K562 (cell line): Measurements from ENCODE around the gene ATP9B. TPM values are rescaled to one million over a fixed set of nuclear protein-coding genes. Genes with fewer than 3 reads are reported as not detected.

Experiments
- ATAC-seq: fragments of 200-7000 bp; cut with Tn5 transposase; 3 replicates; pipeline ENCODE4 v1.9.1; 2020; ENCODE audit warnings: moderate library complexity
- BruUV-seq: library from RNA; stranded (reverse); fragments of 400-500 nt; replicated peaks from 2 replicates; lab custom pipeline; 2021; lab: Mats Ljungman, UMichigan
- CTCF ChIA-PET: fragments of 300-600 bp; formaldehyde crosslinking; extraction: SDS; loops from one replicate; lab custom pipeline; 2021; ENCODE audit warnings: low intra/inter-chr PET ratio; lab: Yijun Ruan, JAX
- POLR2A ChIA-PET: fragments of 300-600, 350-650 bp; sonication (Branson Sonifier 250); formaldehyde crosslinking; extraction: SDS; loops from one replicate; lab custom pipeline; 2021; ENCODE audit warnings: antibody characterized with exemption, inconsistent platforms; lab: Yijun Ruan, JAX
- DNase-seq, 4 experiments: peaks; one replicate each; pipeline versions ENCODE4 v3.0.0 to v3.0.0-alpha.2; 2011 to 2018; ENCODE audit warnings: low spot score in 3 of 4, mixed read lengths in 3 of 4; ENCODE audit errors: extremely low read depth in 1 of 4
- FAIRE-seq: peaks from 2 replicates; lab custom pipeline; 2011; peaks lifted over from hg19 to GRCh38; lab: Jason Lieb, UNC
- H2AFZ ChIP-seq: 2 replicates; pipeline ENCODE4 v1.6.0; 2011; ENCODE audit warnings: low read depth, low read length, control low read depth, inconsistent platforms
- H3K27ac ChIP-seq: fragments of 200-600 bp; 3 replicates; pipeline ENCODE4 v1.8.0; 2011; ENCODE audit warnings: low read depth, mild to moderate bottlenecking, control low read depth, inconsistent platforms, low read length, moderate library complexity, mixed read lengths; ENCODE audit errors: extremely low read depth
- H3K27me3 ChIP-seq, 2 experiments: fragments of 300-600 bp in 1 of 2; 2 replicates in 1 of 2; 3 replicates in 1 of 2; pipeline versions ENCODE4 v1.6.0 to v1.8.0; 2011; ENCODE audit warnings: inconsistent platforms in 2 of 2, low read length in 2 of 2, mild to moderate bottlenecking in 1 of 2, mixed read lengths in 1 of 2, moderate library complexity in 1 of 2; ENCODE audit not compliant: control insufficient read depth in 2 of 2, insufficient read depth in 2 of 2
- H3K36me3 ChIP-seq: fragments of 300-600 bp; 3 replicates; pipeline ENCODE4 v1.8.0; 2011; ENCODE audit warnings: mild to moderate bottlenecking, low read length, inconsistent platforms; ENCODE audit not compliant: control insufficient read depth, insufficient read depth
- H3K4me1 ChIP-seq, 2 experiments: fragments of 200-600 bp in 1 of 2; replicated peaks in 1 of 2; 2 replicates in 1 of 2; 3 replicates in 1 of 2; pipeline versions ENCODE4 v1.5.1 to v1.8.0; 2011; ENCODE audit warnings: inconsistent platforms in 2 of 2, low read length in 2 of 2, mild to moderate bottlenecking in 1 of 2, mixed read lengths in 1 of 2, moderate library complexity in 1 of 2; ENCODE audit not compliant: control insufficient read depth in 2 of 2, insufficient read depth in 2 of 2
- H3K4me2 ChIP-seq: 2 replicates; pipeline ENCODE4 v1.6.1; 2011; ENCODE audit warnings: low read length, control low read depth, inconsistent platforms, mixed read lengths; ENCODE audit not compliant: insufficient read depth
- H3K4me3 ChIP-seq: fragments of 200-600 bp; sonication (generic), shearing (Covaris generic); 2 replicates; pipeline ENCODE4 v1.5.1; 2016; ENCODE audit warnings: control low read depth, inconsistent platforms
- H3K79me2 ChIP-seq: fragments of 200-600 bp; 3 replicates; pipeline ENCODE4 v1.8.0; 2011; ENCODE audit warnings: low read length, inconsistent platforms; ENCODE audit not compliant: control insufficient read depth, insufficient read depth
- H3K9ac ChIP-seq, 2 experiments: 2 replicates each; pipeline versions ENCODE4 v1.6.0 to v1.6.1; 2011; ENCODE audit warnings: low read depth in 2 of 2, low read length in 2 of 2, control low read depth in 1 of 2, inconsistent platforms in 1 of 2, mild to moderate bottlenecking in 1 of 2, mixed read lengths in 1 of 2; ENCODE audit not compliant: insufficient read depth in 1 of 2
- H3K9me1 ChIP-seq: one replicate; pipeline ENCODE4 v1.6.0; 2011; ENCODE audit warnings: inconsistent platforms, mild to moderate bottlenecking, low read length, moderate library complexity; ENCODE audit not compliant: control insufficient read depth, insufficient read depth
- H3K9me3 ChIP-seq: replicated peaks from 2 replicates; pipeline ENCODE4 v1.5.1; 2011; ENCODE audit warnings: low read depth, low read length, inconsistent platforms; ENCODE audit not compliant: control insufficient read depth, insufficient read depth
- H4K20me1 ChIP-seq: replicated peaks from 2 replicates; pipeline ENCODE4 v1.6.1; 2011; ENCODE audit warnings: low read length, inconsistent platforms, mixed read lengths; ENCODE audit not compliant: control insufficient read depth, insufficient read depth
- CBFA2T3 ChIP-seq: fragments of 450-650 bp; IDR thresholded peaks from 2 replicates; pipeline ENCODE4 v1.6.1; 2017
- CXXC5 ChIP-seq: fragments of 250-450 bp; sonication (Bioruptor Pico); IDR thresholded peaks from 2 replicates; pipeline ENCODE4 v1.8.0; 2022; ENCODE audit warnings: inconsistent platforms, mild to moderate bottlenecking, moderate library complexity
- DACH1 ChIP-seq: fragments of 450-650 bp; IDR thresholded peaks from 2 replicates; pipeline ENCODE4 v1.6.1; 2018; ENCODE audit not compliant: partially characterized antibody
- KHSRP ChIP-seq: fragments of 450-650 bp; IDR thresholded peaks from 2 replicates; pipeline ENCODE4 v1.6.1; 2017
- PCBP1 ChIP-seq: fragments of 200-400 bp; formaldehyde crosslinking; IDR thresholded peaks from 2 replicates; pipeline ENCODE4 v1.6.1; 2018; ENCODE audit warnings: mild to moderate bottlenecking, low read depth, low read length; ENCODE audit not compliant: poor library complexity, severe bottlenecking
- SPI1 ChIP-seq: IDR thresholded peaks from 2 replicates; pipeline ENCODE4 v1.6.1; 2011; ENCODE audit warnings: low read depth, low read length, control low read depth, borderline replicate concordance
- SRSF3 ChIP-seq: fragments of 200-400 bp; formaldehyde crosslinking; IDR thresholded peaks from 2 replicates; pipeline ENCODE4 v1.6.1; 2016; ENCODE audit warnings: mild to moderate bottlenecking, low read length, moderate library complexity; ENCODE audit not compliant: insufficient read depth
- TEAD1 ChIP-seq, 2 experiments: fragments of 450-650 bp in 1 of 2; sonication (generic) in 1 of 2; formaldehyde crosslinking; IDR thresholded peaks; 2 replicates each; pipeline versions ENCODE4 v1.4.0 to v1.8.0; 2020 to 2022; ENCODE audit warnings: mild to moderate bottlenecking in 2 of 2, missing genetic modification reagents in 1 of 2
- ZNF24 ChIP-seq: fragments of 450-650 bp; IDR thresholded peaks from 2 replicates; pipeline ENCODE4 v1.6.1; 2016
- ZNF324 ChIP-seq: fragments of 250-450 bp; sonication (Bioruptor Pico); IDR thresholded peaks from 2 replicates; pipeline ENCODE4 v1.4.0; 2020; ENCODE audit warnings: mild to moderate bottlenecking
- WGBS: fragments of 100-300 bp; shearing (Covaris generic); methylation state at CpG from one replicate; pipeline ENCODE4 v1.1.6; 2016; ENCODE audit warnings: low coverage, mixed read lengths; ENCODE audit not compliant: insufficient coverage; ENCODE audit errors: missing lambda C conversion rate; 5-methylcytosine and 5-hydroxymethylcytosine counted together
- in situ Hi-C: fragments of 300-500 bp; cut with MboI; formaldehyde crosslinking; loops from 4 replicates; pipeline ENCODE4 v1.15.0; 2018; ENCODE audit warnings: inconsistent platforms, mixed read lengths
- intact Hi-C: fragments of 100-400 bp; cut with micrococcal nuclease; formaldehyde crosslinking; loops from 2 replicates; pipeline ENCODE4 v1.14.2; 2022
- polyA plus RNA-seq, 8 experiments: library from polyadenylated mRNA; depleted of rRNA in 4 of 8; stranded (reverse) in 5 of 8; unstranded in 3 of 8; fragments of >200 nt; fragmentation: Nextera tagmentation in 2 of 8; fragmentation: Illumina TruSeq in 1 of 8; extraction: Ambion mirVana in 2 of 8; extraction: Trizol in 1 of 8; gene quantifications; 2 replicates each; pipeline versions ENCODE4 v1.2.1 to v1.2.3, GENCODE V29; 2011 to 2014; ENCODE audit warnings: inconsistent platforms in 1 of 8, missing spikeins in 1 of 8
- total RNA-seq, 7 experiments: library from RNA; depleted of rRNA in 6 of 7; stranded (reverse); fragments of >200 nt in 6 of 7; fragmentation: Illumina TruSeq in 2 of 7; extraction: Trizol in 2 of 7; gene quantifications; 2 replicates each; pipeline versions ENCODE4 v1.2.1 to v1.2.3, GENCODE V29; 2011 to 2021; ENCODE audit warnings: low replicate concordance in 1 of 7
- TF ChIP-seq, protein P1 (sequence below): fragments of 150-350 bp; IDR thresholded peaks from 2 replicates; pipeline ENCODE4 v1.6.1; 2014; ENCODE audit warnings: low read depth, mild to moderate bottlenecking, low read length, borderline replicate concordance

The ATP9B gene
- total and polyA plus RNA-seq, 9 of the 15 experiments (the other 6 are each of a cell fraction or from before 2014, with no cell fraction given), result 0.66 to 13.2 (median 7.9) TPM

DNA sequence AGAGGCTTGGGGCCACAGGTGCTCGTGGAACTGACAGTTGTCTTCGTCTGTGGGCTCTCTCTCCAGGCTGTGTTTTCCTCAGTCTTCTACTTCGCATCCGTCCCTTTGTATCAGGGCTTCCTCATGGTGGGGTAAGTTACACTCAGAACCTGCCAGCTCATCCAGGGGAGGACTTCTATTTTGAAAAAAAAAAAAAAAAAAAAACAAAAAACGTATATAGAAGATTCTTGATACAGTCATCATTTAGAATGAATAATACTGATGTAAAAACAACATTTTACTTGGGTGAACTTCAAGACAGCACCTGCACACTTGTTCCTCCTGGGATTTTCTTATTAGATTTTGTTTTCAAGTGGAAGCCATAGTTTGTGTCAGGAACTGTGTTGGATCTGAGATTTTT lies 278.9 kb downstream of the ATP9B start:
- Histone ChIP-seq H3K27me3 (no peaks in the 10 kb centered on the region), H2AFZ (no peak overlapping the region), H3K27ac (no peak overlapping the region), H4K20me1 (no peaks in the 10 kb centered on the region), H3K9ac (no peak overlapping the region), H3K9me1 (no peaks in the 10 kb centered on the region), H3K4me1 (peaks cover 0 to 3% of the 10 kb centered on the region in 2 experiments; a peak in 1 of 5 replicates), H3K36me3 (peaks cover 15% of the 10 kb centered on the region; the same call in 2 of the 3 replicates), H3K79me2 (no peaks in the 10 kb centered on the region), H3K4me2 (no peak overlapping the region), H3K9me3 (no peaks in the 10 kb centered on the region), H3K4me3 (no peak overlapping the region)
- TF ChIP-seq PCBP1 (no peak), TEAD1 (CRISPR knock-in tag; IDR thresholded peaks at IDR 0.05) (no peak), ZNF24 (no peak), DACH1 (no peak), CBFA2T3 (no peak)
- no peak for DNase-seq
- intact Hi-C loops, result no loop called here
- ChIA-PET CTCF (no interaction called here), POLR2A (no interaction called here)
- in situ Hi-C loops, result no loop called here
- WGBS, result 73% methylated on average over 5 of the region's 5 CpGs
- no peak for ATAC-seq
- FAIRE-seq, result no peak
- BruUV-seq, result no TSS peak

DNA sequence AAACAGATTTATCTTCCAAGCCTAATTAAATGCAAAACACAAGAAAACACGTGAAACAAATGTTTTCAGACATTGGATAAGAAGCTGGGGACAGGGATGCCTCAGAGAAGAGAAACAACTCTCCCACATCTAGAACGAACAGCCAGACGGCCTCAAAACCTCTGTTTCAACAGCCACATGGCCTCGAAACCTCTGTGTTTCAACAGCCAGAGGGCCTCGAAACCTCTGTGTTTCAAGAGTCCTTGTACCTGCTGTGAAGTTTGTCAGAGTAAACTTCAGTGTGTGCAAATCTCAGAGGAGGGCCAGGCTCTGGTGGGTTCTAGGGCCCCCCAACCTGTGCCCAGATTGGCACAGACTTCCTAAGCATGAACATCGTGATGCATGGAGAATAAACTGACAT lies 283.2 kb downstream of the ATP9B start:
- Histone ChIP-seq H3K4me3 (no peak overlapping the region), H3K27me3 (no peaks in the 10 kb centered on the region), H3K27ac (no peak overlapping the region), H3K9ac (no peak overlapping the region), H4K20me1 (no peaks in the 10 kb centered on the region), H2AFZ (no peak overlapping the region), H3K4me2 (no peak overlapping the region), H3K36me3 (no peaks in the 10 kb centered on the region), H3K9me3 (no peaks in the 10 kb centered on the region), H3K79me2 (no peaks in the 10 kb centered on the region), H3K9me1 (no peaks in the 10 kb centered on the region), H3K4me1 (peaks cover 0 to 3% of the 10 kb centered on the region in 2 experiments; a peak in 2 of 5 replicates)
- in situ Hi-C loops, result no loop called here
- ATAC-seq, result no peak
- no peak for DNase-seq
- FAIRE-seq, result no peak
- CTCF ChIA-PET, result no interaction called here
- TF ChIP-seq, protein P1, sequence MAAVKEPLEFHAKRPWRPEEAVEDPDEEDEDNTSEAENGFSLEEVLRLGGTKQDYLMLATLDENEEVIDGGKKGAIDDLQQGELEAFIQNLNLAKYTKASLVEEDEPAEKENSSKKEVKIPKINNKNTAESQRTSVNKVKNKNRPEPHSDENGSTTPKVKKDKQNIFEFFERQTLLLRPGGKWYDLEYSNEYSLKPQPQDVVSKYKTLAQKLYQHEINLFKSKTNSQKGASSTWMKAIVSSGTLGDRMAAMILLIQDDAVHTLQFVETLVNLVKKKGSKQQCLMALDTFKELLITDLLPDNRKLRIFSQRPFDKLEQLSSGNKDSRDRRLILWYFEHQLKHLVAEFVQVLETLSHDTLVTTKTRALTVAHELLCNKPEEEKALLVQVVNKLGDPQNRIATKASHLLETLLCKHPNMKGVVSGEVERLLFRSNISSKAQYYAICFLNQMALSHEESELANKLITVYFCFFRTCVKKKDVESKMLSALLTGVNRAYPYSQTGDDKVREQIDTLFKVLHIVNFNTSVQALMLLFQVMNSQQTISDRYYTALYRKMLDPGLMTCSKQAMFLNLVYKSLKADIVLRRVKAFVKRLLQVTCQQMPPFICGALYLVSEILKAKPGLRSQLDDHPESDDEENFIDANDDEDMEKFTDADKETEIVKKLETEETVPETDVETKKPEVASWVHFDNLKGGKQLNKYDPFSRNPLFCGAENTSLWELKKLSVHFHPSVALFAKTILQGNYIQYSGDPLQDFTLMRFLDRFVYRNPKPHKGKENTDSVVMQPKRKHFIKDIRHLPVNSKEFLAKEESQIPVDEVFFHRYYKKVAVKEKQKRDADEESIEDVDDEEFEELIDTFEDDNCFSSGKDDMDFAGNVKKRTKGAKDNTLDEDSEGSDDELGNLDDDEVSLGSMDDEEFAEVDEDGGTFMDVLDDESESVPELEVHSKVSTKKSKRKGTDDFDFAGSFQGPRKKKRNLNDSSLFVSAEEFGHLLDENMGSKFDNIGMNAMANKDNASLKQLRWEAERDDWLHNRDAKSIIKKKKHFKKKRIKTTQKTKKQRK, result no peak
- no peak for TF ChIP-seq SPI1
- TF ChIP-seq KHSRP, result no peak
- TF ChIP-seq CXXC5, result no peak
- no peak for TF ChIP-seq ZNF324
- TF ChIP-seq SRSF3, result no peak
- POLR2A ChIA-PET, result no interaction called here
- intact Hi-C loops, result no loop called here
- WGBS, result 42% methylated on average over 6 of the region's 6 CpGs
- no TSS peak for BruUV-seq
